ES-I3 (cell line): ENCODE measurements around the gene C5orf58.

ENCODE experiments used
- H3K36me3 ChIP-seq: 2 replicates; pipeline ENCODE4 v1.6.1; 2013; ENCODE audit warnings: mild to moderate bottlenecking, low read length, control low read depth, moderate library complexity; ENCODE audit not compliant: insufficient read depth
- H3K4me1 ChIP-seq: 2 replicates; pipeline ENCODE4 v1.6.1; 2013; ENCODE audit warnings: mild to moderate bottlenecking, control low read depth, low read length; ENCODE audit not compliant: insufficient read depth
- H3K9ac ChIP-seq: 2 replicates; pipeline ENCODE4 v1.6.1; 2013; ENCODE audit warnings: low read depth, mild to moderate bottlenecking, low read length, moderate library complexity
- H3K9me3 ChIP-seq: 2 replicates; pipeline ENCODE4 v1.6.1; 2013; ENCODE audit warnings: mild to moderate bottlenecking, low read length, moderate library complexity; ENCODE audit not compliant: control insufficient read depth, insufficient read depth

The C5orf58 gene

GRCh38 chr5:170232786-170233185 lies at the start of gene C5orf58:
TSS of gene C5orf58 (plus strand) at chr5:170232985. CDS start at chr5:170234977, 1,992 bp downstream.
- Histone ChIP-seq H3K9ac (no peak within 1 kb of the TSS; the same call in 1 of the 2 replicates), H3K4me1 (no peaks in the 10 kb centered on the region), H3K36me3 (no peaks in the 10 kb centered on the region; the same call in 1 of the 2 replicates), H3K9me3 (no peaks in the 10 kb centered on the region)

- H3K9ac ChIP-seq: no peak overlapping the region
- H3K9me3 ChIP-seq: no peaks in the 10 kb centered on the region
- no peaks in the 10 kb centered on the region for H3K36me3 ChIP-seq
- no peaks in the 10 kb centered on the region for H3K4me1 ChIP-seq
Measured at GRCh38 chr5:170183816-170184687, 48.7 kb upstream of the C5orf58 start.

- Histone ChIP-seq H3K36me3 (no peaks in the 10 kb centered on the region), H3K9me3 (no peaks in the 10 kb centered on the region), H3K4me1 (no peaks in the 10 kb centered on the region), H3K9ac (no peak overlapping the region)
Measured at GRCh38 chr5:170184737-170185136, 48.0 kb upstream of the C5orf58 start.

- Histone ChIP-seq H3K4me1 (no peaks in the 10 kb centered on the region), H3K9ac (no peak overlapping the region), H3K9me3 (no peaks in the 10 kb centered on the region)
Measured at GRCh38 chr5:170186156-170186555, 46.6 kb upstream of the C5orf58 start.

GRCh38 chr5:170186856-170187255 lies 45.9 kb upstream of the C5orf58 start:
- Histone ChIP-seq H3K9me3 (no peaks in the 10 kb centered on the region), H3K9ac (no peak overlapping the region), H3K36me3 (no peaks in the 10 kb centered on the region), H3K4me1 (no peaks in the 10 kb centered on the region)

More at GRCh38 chr5:170186156-170186555, 46.6 kb upstream of the C5orf58 start:
- H3K36me3 ChIP-seq: no peaks in the 10 kb centered on the region

GRCh38 chr5:170190436-170191134 lies 42.2 kb upstream of the C5orf58 start:
- H3K9ac ChIP-seq: no peak overlapping the region

GRCh38 chr5:170192829-170193228 lies 40.0 kb upstream of the C5orf58 start:
- Histone ChIP-seq H3K36me3 (no peaks in the 10 kb centered on the region), H3K9me3 (no peaks in the 10 kb centered on the region), H3K9ac (no peak overlapping the region), H3K4me1 (no peaks in the 10 kb centered on the region)

More at GRCh38 chr5:170190436-170191134, 42.2 kb upstream of the C5orf58 start:
- Histone ChIP-seq H3K9me3 (no peaks in the 10 kb centered on the region), H3K36me3 (no peaks in the 10 kb centered on the region), H3K4me1 (no peaks in the 10 kb centered on the region)

GRCh38 chr5:170195961-170196360 lies 36.8 kb upstream of the C5orf58 start:
- Histone ChIP-seq H3K9ac (no peak overlapping the region), H3K36me3 (no peaks in the 10 kb centered on the region), H3K4me1 (no peaks in the 10 kb centered on the region), H3K9me3 (no peaks in the 10 kb centered on the region)

GRCh38 chr5:170200876-170201275 lies 31.9 kb upstream of the C5orf58 start:
- H3K36me3 ChIP-seq: no peaks in the 10 kb centered on the region

GRCh38 chr5:170201311-170201710 lies 31.5 kb upstream of the C5orf58 start:
- H3K4me1 ChIP-seq: no peaks in the 10 kb centered on the region
- H3K9me3 ChIP-seq: no peaks in the 10 kb centered on the region
- H3K9ac ChIP-seq: no peak overlapping the region
- no peaks in the 10 kb centered on the region for H3K36me3 ChIP-seq

More at GRCh38 chr5:170200876-170201275, 31.9 kb upstream of the C5orf58 start:
- Histone ChIP-seq H3K9me3 (no peaks in the 10 kb centered on the region), H3K4me1 (no peaks in the 10 kb centered on the region), H3K9ac (no peak overlapping the region)

- Histone ChIP-seq H3K4me1 (no peaks in the 10 kb centered on the region), H3K9me3 (no peaks in the 10 kb centered on the region), H3K36me3 (no peaks in the 10 kb centered on the region), H3K9ac (no peak overlapping the region)
Measured at GRCh38 chr5:170202117-170202516, 30.7 kb upstream of the C5orf58 start.

- H3K36me3 ChIP-seq: no peaks in the 10 kb centered on the region
- H3K4me1 ChIP-seq: no peaks in the 10 kb centered on the region
- no peaks in the 10 kb centered on the region for H3K9me3 ChIP-seq
Measured at GRCh38 chr5:170204202-170204601, 28.6 kb upstream of the C5orf58 start.

GRCh38 chr5:170206216-170206615 lies 26.6 kb upstream of the C5orf58 start:
- no peaks in the 10 kb centered on the region for H3K4me1 ChIP-seq
- H3K36me3 ChIP-seq: no peaks in the 10 kb centered on the region
- no peaks in the 10 kb centered on the region for H3K9me3 ChIP-seq
- no peak overlapping the region for H3K9ac ChIP-seq

More at GRCh38 chr5:170204202-170204601, 28.6 kb upstream of the C5orf58 start:
- no peak overlapping the region for H3K9ac ChIP-seq

- no peak overlapping the region for H3K9ac ChIP-seq
- no peaks in the 10 kb centered on the region for H3K36me3 ChIP-seq
- H3K4me1 ChIP-seq: no peaks in the 10 kb centered on the region
- H3K9me3 ChIP-seq: no peaks in the 10 kb centered on the region
Measured at GRCh38 chr5:170206958-170207357, 25.8 kb upstream of the C5orf58 start.
